Measurements from ENCODE around the gene MAP3K20.
"Not testable (repeated sequence)": the region's sequence is repeated elsewhere in the genome, so short reads cannot be mapped to it uniquely, and the experiment has no call there.

The MAP3K20 gene

DNA sequence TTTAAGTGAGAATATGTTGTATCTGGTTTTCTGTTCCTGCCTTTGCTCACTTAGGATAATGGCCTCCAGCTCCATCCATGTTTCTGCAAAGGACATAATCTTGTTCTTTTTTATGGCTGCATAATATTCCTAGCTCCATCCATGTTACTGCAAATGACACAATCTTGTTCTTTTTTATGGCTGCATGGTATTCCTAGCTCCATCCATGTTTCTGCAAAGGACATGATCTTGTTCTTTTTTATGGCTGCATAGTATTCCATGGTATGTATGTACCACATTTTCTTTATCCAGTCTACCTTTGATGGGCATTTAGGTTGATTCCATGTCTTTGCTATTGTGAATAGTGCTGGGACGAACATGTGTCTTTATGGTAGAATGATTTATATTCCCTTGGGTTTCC is 87.7 kb downstream of the MAP3K20 start:
- not testable (repeated sequence) for DNase-seq

DNA sequence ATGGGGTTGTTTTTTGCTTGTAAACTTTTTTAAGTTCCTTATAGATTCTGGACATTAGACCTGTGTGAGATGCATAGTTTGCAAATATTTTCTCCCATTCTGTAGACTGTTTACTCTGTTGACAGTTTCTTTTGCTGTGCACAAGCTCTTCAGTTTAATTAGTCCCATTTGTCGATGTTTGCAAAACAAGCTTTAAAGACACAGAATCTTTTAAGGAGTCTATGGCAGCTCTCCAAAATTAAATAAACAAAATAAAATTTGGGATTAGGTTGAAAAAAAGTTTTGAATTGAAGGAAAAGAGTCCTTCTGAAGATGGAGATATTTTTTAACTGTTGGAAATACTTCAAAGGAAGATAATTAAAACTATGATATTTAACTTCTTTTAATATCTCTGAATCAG is 88.8 kb downstream of the MAP3K20 start:
- no peak for DNase-seq

DNA sequence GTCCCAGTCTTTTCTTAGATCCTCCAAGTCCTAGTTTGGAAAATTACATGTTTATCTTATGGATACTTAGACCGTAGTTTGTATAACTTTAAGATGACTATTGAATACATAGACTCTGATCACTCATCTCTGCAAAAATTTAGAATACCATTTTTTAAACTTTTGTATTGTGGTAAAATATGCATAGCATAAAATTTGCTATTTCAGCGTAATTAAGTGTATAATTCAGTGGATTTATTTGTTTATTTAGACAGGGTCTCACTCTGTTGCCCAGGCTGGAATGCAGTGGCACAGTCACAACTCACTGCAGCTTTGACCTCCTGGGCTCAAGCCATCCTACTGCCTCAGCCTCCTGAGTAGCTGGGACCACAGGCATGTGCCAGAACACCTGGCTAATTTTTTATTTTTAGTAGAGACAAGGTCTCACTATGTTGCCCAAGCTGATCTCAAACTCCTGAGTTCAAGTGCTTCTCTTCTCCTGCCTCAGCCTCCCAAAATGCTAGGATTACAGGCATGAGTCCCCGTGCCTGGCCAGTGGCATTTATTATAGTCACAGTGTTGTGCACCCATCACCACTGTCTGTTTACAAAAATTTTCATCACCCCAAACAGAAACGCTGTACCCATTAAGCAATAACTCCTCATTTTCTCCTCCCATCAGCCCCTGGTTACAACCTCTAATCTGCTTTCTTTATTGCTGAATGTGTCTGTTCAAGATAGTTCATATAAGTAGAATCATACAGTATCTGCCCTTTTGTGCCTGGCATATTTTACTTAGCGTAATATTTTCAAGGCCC is 90.0 kb downstream of the MAP3K20 start:
- no peak for DNase-seq

DNA sequence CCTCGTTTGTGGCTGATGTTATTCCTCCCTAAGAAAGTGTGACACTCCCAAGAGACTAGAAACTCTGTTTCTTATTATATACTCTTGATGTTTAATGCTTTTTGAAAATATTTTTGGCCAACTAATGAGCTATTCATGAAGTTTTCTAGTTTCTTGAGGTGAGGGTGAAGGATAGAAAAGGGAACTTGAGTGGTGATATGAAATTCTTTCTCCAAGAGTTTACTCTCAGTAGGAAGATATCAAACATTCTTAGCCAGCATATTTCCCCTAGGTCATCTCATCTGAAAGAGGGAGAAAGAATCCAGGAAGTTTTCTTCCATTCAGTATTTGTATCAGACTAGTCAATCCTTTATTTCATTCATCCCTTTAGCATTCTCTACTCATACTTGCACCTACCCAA is 95.7 kb downstream of the MAP3K20 start:
- DNase-seq, result no peak

DNA sequence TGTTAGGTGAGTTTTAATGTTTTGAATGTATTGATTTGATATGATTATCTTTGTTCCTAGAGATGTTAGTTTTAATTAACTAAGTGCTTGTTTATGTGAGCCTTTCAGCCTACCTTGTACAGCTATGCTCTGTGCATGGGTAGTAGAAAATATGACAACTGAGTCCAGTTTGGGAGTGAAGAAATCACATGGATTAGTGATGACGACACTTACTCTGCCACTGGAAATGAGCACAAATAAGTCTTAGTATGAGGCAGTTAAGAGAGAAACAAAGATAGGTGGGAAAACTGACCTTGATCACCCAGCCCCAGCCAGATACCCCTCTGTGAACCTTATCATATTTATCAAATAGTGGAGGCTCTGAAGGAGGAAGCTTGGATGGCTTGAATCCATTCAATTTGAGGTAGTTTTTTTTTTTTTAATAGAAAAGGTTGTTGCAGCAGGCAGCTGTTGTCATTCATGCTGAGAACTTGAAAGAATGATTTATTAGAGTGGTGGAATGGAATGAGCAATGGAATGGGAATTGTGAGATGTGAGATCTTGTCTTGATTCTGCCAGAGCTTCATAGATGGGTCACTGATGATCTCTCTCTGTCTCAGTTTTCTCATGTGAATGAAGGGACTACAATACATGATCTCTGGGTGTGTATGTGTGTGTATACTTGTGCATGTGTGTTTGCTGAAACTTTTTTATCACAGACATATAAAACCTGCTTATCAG is 96.4 kb downstream of the MAP3K20 start:
- DNase-seq, result no peak

DNA sequence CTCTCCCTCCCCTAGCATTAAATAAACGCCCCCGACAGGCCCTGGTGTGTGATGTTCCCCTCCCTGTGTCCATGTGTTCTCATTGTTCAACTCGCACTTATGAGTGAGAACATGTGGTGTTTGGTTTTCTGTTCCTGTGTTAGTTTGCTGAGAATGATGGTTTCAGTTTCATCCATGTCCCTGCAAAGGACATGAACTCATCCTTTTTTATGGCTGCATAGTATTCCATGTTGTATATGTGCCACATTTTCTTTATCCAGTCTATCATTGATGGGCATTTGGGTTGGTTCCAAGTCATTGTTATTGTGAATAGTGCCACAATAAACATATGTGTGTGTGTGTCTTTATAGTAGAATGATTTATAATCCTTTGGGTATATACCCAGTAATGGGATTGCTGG is 98.7 kb downstream of the MAP3K20 start:
- not testable (repeated sequence) for DNase-seq

DNA sequence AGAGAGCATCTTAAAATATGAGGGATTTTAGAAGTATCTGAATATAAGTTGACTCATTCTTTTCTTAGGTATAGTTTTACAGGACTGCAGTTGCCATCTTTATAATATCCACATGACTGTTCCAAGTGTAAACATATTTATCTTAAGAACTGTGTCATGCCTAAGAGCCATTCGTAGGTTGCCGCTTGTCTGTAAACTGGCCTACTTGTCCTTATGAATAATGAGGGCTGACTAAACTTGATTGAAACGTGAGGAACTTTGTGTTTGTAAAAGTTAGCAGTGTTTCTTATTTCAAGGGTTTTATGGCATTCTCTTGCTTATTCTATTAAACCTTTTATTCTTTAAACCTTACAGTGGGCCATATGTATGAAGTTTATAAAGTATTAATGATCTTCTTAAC is 99.6 kb downstream of the MAP3K20 start:
- DNase-seq, result no peak

DNA sequence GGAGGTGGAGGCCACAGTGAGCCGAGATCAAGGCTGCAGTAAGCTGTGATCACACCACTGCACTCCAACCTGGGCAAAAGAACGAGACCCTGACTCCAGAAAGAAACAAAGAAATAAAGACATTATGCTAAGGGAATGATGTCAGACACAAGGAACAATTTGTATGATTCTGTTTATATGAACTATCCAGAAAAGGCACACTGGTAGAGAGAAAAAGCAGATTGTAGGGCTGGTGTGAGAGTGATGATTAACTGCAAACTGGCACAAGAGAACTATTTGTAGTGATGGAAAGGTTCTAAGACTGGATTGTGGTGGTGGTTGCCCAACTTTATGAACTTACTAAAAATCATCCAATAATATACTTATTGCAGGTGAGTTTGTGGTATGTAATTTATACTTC is 106.3 kb downstream of the MAP3K20 start:
- no peak for DNase-seq

DNA sequence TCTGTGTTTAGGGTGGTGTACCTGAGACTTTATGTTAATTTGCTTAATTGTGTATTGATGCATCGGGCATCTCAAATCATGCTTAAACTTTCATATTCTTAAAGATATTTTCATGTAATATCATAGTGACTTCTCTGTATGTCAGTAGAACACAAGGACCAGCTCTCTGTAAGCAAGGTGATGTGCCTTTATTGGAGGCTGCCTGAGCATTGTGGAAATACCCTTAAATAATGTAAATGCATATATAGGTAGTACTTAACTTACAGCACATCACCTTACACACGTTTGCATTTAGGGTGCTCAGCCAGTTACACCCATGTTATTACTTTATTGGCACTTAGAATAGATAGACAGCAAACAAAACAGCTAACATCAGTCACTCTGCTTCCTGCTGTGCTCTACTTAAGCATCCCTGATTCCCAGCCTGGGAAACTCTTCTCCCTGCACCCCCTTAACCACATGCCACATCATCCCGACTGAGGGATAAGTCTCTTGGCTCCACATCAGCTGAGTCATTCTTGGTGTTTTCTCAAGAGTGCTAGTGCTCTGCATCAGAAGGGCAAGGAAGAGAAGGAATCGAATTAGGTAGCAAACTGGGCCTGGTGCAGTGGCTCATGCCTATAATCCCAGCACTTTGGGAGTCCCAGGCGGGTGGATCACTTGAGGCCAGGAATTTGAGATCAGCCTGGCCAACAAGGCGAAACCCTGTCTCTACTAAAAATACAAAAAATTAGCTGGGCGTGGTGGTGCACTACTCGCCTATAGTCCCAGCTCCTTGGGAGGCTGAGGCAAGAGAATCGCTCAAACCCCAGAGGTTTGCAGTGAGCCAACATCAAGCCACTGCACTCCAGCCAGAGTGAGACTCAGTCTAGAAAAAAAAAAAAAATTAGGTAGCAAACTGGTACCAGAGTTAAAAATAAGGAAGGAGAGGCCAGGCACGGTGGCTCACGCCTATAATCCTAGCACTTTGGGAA is 108.7 kb downstream of the MAP3K20 start:
- no peak for DNase-seq

DNA sequence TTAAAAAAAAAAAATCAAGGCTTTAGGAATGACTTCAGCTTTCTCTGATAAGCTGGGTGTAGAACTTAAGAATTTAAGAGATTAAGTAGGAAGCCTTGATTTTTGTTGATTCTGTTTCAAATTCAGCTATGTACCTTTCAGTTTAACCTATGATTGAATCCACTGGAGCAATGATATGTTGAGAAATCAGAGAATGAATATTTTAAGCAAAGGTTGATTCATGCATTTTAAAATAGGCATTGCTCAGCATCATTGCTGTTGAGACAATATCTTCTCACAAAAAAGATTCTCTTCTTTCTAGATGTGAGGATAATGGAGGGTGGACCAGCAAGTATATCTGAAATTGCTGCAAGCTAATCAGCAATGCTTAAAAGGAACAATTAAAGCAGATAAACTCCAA is 109.8 kb downstream of the MAP3K20 start:
- DNase-seq, result no peak

DNA sequence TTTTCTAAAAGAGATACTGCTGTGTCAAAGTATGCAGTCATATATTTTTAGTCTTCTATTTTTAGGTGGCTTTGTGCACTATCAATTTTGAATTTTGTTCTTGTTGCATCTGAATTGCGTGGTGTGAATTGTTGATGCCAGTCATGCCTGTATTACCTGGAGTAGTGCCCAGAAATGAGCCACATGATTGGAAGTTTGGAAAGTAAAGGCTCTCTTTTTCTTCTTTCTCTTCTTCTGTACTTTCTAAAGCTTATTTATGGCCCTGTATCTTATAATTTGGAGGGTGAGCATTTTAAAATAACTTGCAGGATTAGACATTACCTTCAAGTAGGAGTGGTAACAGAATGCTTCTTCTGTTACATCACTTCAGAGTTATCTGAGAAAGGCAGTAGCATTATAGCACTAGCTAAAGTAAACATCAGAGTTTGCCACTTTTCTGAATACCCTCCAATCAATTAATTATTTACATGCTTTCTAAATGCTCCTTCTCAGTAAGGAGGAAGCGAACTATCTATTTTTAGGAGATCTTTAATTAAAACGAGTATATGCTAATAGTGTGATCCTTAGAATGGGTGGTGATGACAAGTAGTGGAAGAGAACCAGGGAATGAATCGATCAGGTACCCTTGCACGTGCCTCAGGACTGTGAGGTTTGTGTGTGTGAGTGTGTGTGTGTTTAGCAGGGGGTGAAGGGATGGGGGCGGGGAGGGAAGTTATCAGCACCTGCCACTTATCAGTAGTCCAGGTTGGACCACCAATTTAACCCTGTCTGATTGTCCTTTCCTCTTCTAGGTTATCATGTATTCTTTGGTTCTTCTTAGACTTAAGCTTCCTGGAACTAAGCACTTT is 112.5 kb downstream of the MAP3K20 start:
- DNase-seq, result peak in 1 of 2 donors; percentile 22

DNA sequence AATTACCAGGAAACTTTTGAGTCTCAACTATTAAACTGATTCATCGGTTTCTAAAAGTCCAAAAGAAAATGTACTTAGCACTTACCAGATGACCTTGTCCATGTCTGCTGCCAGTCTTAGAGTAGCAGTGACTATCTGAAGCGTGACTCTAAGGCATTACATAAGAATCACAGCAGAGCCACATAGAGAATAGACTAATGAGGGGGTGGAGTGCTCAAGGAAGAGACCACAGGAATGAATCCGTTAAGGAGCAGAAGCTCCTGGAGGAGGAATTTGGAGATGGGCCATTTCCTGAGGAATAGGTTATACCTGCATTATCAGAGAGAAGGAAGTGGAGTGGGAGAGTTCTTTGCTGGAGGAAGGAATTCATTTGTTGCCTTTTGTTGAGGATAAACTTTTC is 116.0 kb downstream of the MAP3K20 start:
- no peak for DNase-seq

DNA sequence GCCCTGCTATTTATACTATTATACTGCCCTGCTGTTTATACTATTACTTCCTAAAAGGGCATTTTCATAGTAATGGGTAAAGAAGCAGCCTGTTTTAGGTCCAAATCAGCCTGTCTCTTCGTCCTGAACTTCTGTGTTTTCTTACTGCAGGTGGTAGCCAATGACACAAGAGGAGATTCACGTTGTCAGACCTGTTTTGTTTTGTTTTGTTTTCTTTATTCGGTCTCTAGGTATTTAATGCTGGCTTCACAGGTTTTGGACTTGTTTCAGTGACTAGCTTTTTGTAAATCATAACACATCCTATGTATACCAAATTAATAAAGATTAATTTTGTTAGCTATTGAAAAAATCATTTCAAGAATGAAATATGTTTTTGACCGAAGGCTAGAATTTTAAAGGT is 116.4 kb downstream of the MAP3K20 start:
- no peak for DNase-seq

DNA sequence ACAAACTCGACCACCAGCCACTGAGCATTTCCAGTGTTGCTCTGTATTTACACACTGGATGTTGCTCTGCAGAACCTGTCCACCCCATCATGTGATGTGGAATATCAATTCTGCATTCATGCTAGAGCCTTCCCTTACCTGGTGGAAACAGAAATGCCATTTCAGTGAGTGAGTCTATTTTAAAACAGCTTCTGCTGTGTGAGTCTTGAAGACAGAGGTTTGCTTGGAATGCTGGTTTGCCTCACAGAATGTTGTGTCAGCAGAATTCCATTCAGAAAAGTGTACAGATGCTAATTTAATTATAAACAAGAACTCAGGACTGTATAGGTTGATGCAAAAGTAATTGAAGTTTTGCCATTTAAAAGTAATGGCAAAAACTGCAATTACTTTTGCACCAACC is 118.3 kb downstream of the MAP3K20 start:
- no peak for DNase-seq

DNA sequence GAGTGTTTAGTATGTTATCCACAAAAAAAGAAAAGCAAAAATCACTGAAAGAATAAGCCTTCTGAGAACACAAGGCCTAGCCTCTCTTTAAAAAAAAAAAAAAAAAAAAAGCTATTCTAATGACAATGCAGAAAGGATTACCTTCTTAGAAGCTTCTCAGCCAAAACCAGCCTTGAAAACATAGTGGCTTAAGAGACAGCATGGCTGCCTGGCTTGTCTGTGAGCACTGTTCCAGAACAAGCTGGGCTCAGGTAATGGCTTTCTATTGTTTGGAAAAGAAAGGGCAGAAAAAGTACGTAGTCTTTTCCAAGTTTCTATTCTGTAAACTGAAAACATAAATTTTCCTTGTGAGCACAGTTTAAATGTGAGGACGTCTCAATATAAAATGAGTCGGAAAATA is 119.5 kb downstream of the MAP3K20 start:
- DNase-seq, result no peak

DNA sequence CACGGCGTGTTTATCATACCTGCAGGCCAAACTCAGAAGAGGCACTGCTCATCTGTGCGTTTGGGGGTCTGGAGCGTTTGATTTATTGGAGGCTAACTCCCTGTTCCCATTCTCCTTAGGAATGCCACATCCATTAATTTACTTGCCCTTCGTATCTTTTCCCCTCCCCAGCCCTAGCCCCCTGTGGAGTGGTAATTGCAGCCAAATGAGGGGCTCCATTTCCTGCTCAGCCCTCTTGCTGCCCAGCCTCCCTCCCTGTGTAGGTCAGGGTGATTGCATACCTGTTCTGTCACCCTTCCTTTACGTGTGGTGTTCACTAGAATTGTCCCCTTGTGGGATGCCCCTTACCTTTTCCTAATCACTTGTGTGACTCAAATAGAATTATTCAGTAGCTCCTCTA is 120.4 kb downstream of the MAP3K20 start:
- DNase-seq, result no peak

DNA sequence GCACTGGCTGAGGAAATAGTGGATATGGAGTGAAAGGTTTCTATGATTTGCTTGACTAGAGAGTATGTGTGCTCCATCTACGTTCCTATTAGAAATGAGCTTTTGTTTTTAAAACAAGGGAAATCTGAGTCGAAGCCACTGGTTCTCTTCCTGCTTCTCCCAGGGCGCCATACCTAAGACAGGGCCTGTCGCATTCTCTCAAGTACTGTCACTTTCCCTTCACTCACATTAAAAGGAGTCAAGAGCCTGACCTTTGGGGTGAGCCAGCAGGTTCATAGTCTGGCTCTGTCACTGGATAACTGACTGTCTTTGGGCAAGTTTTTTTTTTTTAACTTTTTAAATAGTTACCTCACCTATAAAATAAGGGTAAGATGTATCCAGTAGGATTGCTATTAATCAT is 121.0 kb downstream of the MAP3K20 start:
- no peak for DNase-seq

DNA sequence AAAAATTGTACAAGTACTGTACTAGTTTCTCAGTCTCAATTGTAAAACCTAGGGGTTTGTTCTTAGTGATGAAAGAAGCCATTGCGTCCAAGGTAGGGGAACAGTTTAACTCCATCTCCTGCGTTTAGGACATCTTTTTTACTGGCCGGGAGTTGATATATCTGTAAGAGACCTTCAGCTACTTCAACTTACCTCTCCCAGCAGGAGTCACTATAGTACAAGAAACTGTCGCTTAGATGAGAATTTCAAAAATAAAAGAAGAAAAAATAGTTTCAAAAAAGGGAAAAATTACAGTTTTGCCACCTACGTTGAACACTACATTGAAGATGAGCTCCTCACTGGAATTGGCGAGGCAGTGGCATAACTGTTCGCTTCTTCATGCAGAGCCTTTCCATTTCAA is 122.7 kb downstream of the MAP3K20 start:
- no peak for DNase-seq

DNA sequence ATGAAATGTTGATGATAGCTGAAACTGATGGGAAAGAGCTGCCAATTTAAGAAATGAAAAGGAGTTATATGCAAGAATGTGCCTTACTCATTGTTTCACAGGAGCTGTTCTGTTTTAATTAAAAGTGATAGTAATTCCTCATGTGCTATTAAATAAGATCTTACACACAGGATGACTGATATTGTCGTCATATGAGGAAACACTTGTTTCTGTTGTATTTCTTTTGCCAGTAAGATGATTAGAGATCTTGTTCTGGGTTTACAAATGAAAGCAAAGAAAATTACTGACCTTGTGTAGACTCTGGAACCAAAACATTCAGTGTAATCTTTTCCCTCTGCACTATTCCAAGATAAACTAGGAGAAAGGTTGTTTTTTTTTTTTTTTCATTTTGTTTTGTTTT is 123.6 kb downstream of the MAP3K20 start:
- no peak for DNase-seq

DNA sequence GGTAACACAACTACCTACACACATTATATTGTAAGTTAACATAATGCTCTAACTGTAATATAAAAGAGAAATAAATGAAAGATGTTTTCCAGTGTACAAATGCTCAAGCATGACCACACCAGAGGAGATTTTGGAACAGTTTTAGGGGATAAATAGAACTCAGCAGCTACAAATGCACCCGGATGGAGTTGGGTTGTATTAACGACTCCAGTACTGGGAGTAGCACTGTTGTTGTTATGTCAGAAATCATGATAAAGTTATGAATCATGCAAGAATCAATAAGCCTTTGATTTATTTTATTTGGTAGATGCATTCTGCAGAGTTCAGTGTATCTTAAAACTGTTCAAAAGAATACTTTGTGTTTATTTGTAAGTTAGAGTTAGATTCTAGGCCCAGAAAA is 126.9 kb downstream of the MAP3K20 start:
- DNase-seq, result no peak

DNA sequence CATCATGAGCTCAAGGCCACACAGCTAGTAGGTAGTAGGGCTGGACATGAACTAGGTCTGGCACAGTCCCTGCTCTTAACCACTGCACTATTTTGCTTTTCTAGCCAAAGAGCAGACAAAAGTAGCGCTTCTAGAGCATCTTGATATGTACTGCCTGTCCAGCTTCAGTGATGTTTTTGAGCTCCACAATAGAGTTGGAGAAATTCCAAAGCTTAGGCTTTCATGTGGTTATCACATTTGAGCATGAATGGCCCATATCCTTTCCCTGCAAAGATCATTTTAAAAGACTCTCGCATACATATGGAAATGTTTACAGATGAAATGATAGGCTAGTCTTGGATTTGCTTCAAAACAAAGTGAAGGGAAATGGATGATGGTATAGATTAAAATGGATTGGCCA is 128.7 kb downstream of the MAP3K20 start:
- DNase-seq, result no peak

DNA sequence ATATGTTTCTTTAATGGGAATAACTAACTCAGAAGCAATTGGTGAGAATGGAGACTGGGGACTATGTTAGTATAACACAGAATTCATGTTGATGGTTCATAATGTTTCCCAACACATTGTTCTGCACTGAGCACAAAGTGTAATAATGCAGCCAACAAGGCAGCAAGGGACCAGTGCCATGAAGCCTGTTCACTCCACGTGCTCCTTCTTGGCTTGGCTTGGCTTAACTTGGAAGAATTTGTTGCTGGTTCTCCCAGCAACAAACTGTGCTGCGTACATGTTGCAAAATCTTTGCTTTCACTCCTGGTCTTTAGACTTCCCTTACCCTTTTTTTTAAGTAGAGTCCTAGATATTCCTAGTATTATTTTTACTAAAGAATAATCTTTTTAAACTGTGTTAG is 129.7 kb downstream of the MAP3K20 start:
- peak in 1 of 2 donors; percentile 50 for DNase-seq
